Measurements from ENCODE around the gene PADI6.
A peak's percentile ranks its signal among the peaks of the same experiment; 100 is the strongest.

Gene PADI6

GRCh38 chr1:17437580-17438317 lies 65.8 kb downstream of the PADI6 start:
- peak overlapping the region in 1 of 2 experiments; percentile 93 for H3K27ac ChIP-seq (ENCODE audit: insufficient read depth in 1 of 2, low read depth in 1 of 2, low read length in 2 of 2, poor library complexity in 1 of 2, severe bottlenecking in 2 of 2)
- no peaks in the 10 kb centered on the region for H3K27me3 ChIP-seq (replicated peaks in 2 of 5; ENCODE audit: control insufficient read depth in 4 of 5, insufficient read depth in 5 of 5, low read length in 4 of 5)
- ChIA-PET CTCF (no interaction called here), POLR2A (interaction anchor here (0.6 kb wide), 1 partner anchor 1563 kb away, joined by 3 read pairs; no protein-coding TSS in a partner anchor)
- H3K9me3 ChIP-seq (ENCODE audit: control extremely low read depth in 1 of 5, control insufficient read depth in 4 of 5, insufficient read depth in 2 of 5, low read depth in 1 of 5, low read length in 4 of 5): no peaks in the 10 kb centered on the region
- WGBS (ENCODE audit: insufficient coverage): 0% methylated on average over 72 of the region's 115 CpGs
- peak overlapping the region; percentile 77 to 97 (median 87) for H3K4me3 ChIP-seq (ENCODE audit: control insufficient read depth in 1 of 7, extremely low read depth in 1 of 7, insufficient read depth in 4 of 7, low read depth in 2 of 7, low read length in 6 of 7)
- peaks cover 2 to 61% (median 46%) of the 10 kb centered on the region in 4 experiments for H3K4me1 ChIP-seq (ENCODE audit: control extremely low read depth in 1 of 4, control insufficient read depth in 4 of 4, insufficient read depth in 4 of 4, low read length in 3 of 4)
- H3K36me3 ChIP-seq (ENCODE audit: control insufficient read depth in 4 of 4, insufficient read depth in 4 of 4, low read length in 3 of 4): peaks cover 0 to 41% (median 24%) of the 10 kb centered on the region in 4 experiments
- DNase-seq: peak; percentile 36 to 64 (median 61)

DNA sequence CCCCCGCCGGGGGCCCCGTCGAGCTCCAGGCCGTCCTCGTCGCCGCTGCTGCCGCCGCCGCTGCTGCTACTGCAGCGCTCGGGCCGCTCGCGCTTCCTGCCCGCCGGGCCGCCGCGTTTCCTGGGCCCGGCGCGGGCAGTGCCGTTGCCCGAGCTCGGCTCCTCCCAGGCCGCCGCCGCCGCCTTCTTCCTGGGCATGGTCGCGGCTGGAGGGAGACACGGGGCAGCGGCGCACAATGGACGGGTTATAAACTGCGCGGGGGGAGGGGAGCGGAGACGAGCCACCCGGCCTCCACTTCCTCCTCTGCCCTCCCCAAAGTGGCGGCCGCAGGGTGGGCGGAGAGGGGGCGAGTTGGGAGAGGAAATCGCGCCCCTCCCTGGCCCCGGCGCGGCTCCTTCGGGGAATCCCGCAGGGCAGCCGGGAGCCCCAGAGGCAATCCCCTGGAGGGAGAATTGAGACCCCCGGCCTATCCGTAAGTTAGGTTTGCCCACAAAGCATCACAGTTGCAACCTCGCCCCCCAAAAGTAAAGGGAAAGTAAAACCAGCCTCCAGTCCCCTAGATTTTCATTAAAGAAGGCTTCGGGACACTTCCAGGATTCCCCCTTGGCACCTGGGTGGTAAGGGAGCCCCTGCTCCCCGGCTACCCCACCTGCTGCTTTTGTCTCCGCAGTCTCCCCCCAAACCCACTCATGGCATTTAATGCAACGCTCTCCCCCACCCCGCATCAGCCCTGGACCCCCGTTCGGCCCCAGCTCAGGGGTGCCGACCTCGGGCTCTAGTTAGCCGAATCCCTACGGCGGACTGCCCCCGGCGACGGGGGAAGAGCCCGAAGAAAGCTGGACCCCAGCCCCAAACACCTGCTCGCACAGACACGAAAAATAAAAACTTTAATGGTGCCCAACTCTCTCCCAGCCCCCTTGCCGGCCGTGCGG lies 66.6 kb downstream of the PADI6 start:
- 0% methylated on average over 66 of the region's 78 CpGs for WGBS (ENCODE audit: insufficient coverage)
- Histone ChIP-seq H3K27ac (ENCODE audit: insufficient read depth in 1 of 2, low read depth in 1 of 2, low read length in 2 of 2, poor library complexity in 1 of 2, severe bottlenecking in 2 of 2) (peak overlapping the region; percentile 91 to 93), H3K36me3 (ENCODE audit: control insufficient read depth in 4 of 4, insufficient read depth in 4 of 4, low read length in 3 of 4) (peaks cover 0 to 34% (median 19%) of the 10 kb centered on the region in 4 experiments), H3K4me3 (ENCODE audit: control insufficient read depth in 1 of 7, extremely low read depth in 1 of 7, insufficient read depth in 4 of 7, low read depth in 2 of 7, low read length in 6 of 7) (peak overlapping the region; percentile 77 to 97 (median 87)), H3K9me3 (ENCODE audit: control extremely low read depth in 1 of 5, control insufficient read depth in 4 of 5, insufficient read depth in 2 of 5, low read depth in 1 of 5, low read length in 4 of 5) (no peaks in the 10 kb centered on the region), H3K4me1 (ENCODE audit: control extremely low read depth in 1 of 4, control insufficient read depth in 4 of 4, insufficient read depth in 4 of 4, low read length in 3 of 4) (peaks cover 2 to 53% (median 46%) of the 10 kb centered on the region in 4 experiments), H3K27me3 (replicated peaks in 2 of 5; ENCODE audit: control insufficient read depth in 4 of 5, insufficient read depth in 5 of 5, low read length in 4 of 5) (no peaks in the 10 kb centered on the region)
- peak; percentile 60 to 85 (median 84) for DNase-seq
- ChIA-PET CTCF (interaction anchor here (1.5 to 3.4 kb wide), 3 partner anchors 9 to 39 kb away, joined by 3 to 12 read pairs (median 8); no protein-coding TSS in a partner anchor), POLR2A (interaction anchor here (0.6 to 1.0 kb wide), 2 partner anchors 10 to 1564 kb away, joined by 3 read pairs; no protein-coding TSS in a partner anchor)

- DNase-seq: peak; percentile 76 to 89 (median 83)
- ChIA-PET POLR2A (interaction anchor here (1.0 to 1.5 kb wide), 3 partner anchors 8 to 13 kb away, joined by 3 to 6 read pairs (median 3); no protein-coding TSS in a partner anchor), CTCF (interaction anchor here (0.5 to 3.4 kb wide), 5 partner anchors 10 to 55 kb away, joined by 3 to 12 read pairs (median 3); no protein-coding TSS in a partner anchor)
- H3K27ac ChIP-seq (ENCODE audit: insufficient read depth in 1 of 2, low read depth in 1 of 2, low read length in 2 of 2, poor library complexity in 1 of 2, severe bottlenecking in 2 of 2): peak within 1 kb of the TSS; percentile 91 to 93
- H3K9me3 ChIP-seq (ENCODE audit: control extremely low read depth in 1 of 5, control insufficient read depth in 4 of 5, insufficient read depth in 2 of 5, low read depth in 1 of 5, low read length in 4 of 5): no peaks in the 10 kb centered on the region
- peak within 1 kb of the TSS; percentile 77 to 97 (median 87) for H3K4me3 ChIP-seq (ENCODE audit: control insufficient read depth in 1 of 7, extremely low read depth in 1 of 7, insufficient read depth in 4 of 7, low read depth in 2 of 7, low read length in 6 of 7)
- WGBS (ENCODE audit: insufficient coverage): 0% methylated on average over 40 of the region's 75 CpGs
- H3K27me3 ChIP-seq (replicated peaks in 2 of 5; ENCODE audit: control insufficient read depth in 4 of 5, insufficient read depth in 5 of 5, low read length in 4 of 5): no peaks in the 10 kb centered on the region
- peaks cover 2 to 44% (median 43%) of the 10 kb centered on the region in 4 experiments for H3K4me1 ChIP-seq (ENCODE audit: control extremely low read depth in 1 of 4, control insufficient read depth in 4 of 4, insufficient read depth in 4 of 4, low read length in 3 of 4)
- peaks cover 0 to 25% (median 11%) of the 10 kb centered on the region in 4 experiments for H3K36me3 ChIP-seq (ENCODE audit: control insufficient read depth in 4 of 4, insufficient read depth in 4 of 4, low read length in 3 of 4)
Measured at GRCh38 chr1:17439250-17440073, 67.5 kb downstream of the PADI6 start, which contains the start of gene RCC2. Gene RCC2, minus strand, starts transcription at chr1:17439677. Its CDS starts 1,163 bp downstream, at chr1:17438514.

GRCh38 chr1:17440074-17440826 lies 68.3 kb downstream of the PADI6 start:
- CTCF ChIA-PET: interaction anchor here (0.5 to 3.4 kb wide), 6 partner anchors 10 to 54 kb away, joined by 3 to 12 read pairs (median 3); no protein-coding TSS in a partner anchor
- Histone ChIP-seq H3K27me3 (replicated peaks in 2 of 5; ENCODE audit: control insufficient read depth in 4 of 5, insufficient read depth in 5 of 5, low read length in 4 of 5) (no peaks in the 10 kb centered on the region), H3K27ac (ENCODE audit: insufficient read depth in 1 of 2, low read depth in 1 of 2, low read length in 2 of 2, poor library complexity in 1 of 2, severe bottlenecking in 2 of 2) (peak overlapping the region in 1 of 2 experiments; percentile 71), H3K4me3 (ENCODE audit: control insufficient read depth in 1 of 7, extremely low read depth in 1 of 7, insufficient read depth in 4 of 7, low read depth in 2 of 7, low read length in 6 of 7) (peak overlapping the region; percentile 23 to 83 (median 61)), H3K36me3 (ENCODE audit: control insufficient read depth in 4 of 4, insufficient read depth in 4 of 4, low read length in 3 of 4) (peaks cover 0 to 17% (median 5%) of the 10 kb centered on the region in 4 experiments), H3K4me1 (ENCODE audit: control extremely low read depth in 1 of 4, control insufficient read depth in 4 of 4, insufficient read depth in 4 of 4, low read length in 3 of 4) (peaks cover 2 to 42% (median 37%) of the 10 kb centered on the region in 4 experiments), H3K9me3 (ENCODE audit: control extremely low read depth in 1 of 5, control insufficient read depth in 4 of 5, insufficient read depth in 2 of 5, low read depth in 1 of 5, low read length in 4 of 5) (no peaks in the 10 kb centered on the region)
- POLR2A ChIA-PET: interaction anchor here (1.0 to 1.5 kb wide), 3 partner anchors 9 to 14 kb away, joined by 3 to 6 read pairs (median 3); no protein-coding TSS in a partner anchor
- WGBS (ENCODE audit: insufficient coverage): 64% methylated on average over 17 of the region's 18 CpGs
- DNase-seq: no peak

DNA sequence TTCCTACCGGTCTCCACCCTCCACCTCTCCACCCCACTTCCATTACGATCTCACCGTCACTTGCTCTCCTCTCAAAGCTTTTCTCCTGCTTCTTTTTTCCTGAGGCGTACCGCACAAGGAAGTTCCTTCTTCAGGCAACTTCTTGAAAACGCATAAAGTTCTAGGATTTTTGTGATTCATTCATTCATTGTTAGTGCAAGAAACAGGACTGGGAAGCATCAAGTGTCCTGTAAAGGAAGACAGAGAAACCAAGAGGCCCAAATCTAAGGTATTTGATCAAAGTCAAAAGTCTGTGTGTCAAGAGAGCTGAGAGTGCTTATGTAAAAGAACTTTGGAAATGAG lies 68.8 kb downstream of the PADI6 start:
- no peak for DNase-seq
- H3K4me1 ChIP-seq (ENCODE audit: control extremely low read depth in 1 of 4, control insufficient read depth in 4 of 4, insufficient read depth in 4 of 4, low read length in 3 of 4): peaks cover 2 to 38% (median 33%) of the 10 kb centered on the region in 4 experiments
- H3K9me3 ChIP-seq (ENCODE audit: control extremely low read depth in 1 of 5, control insufficient read depth in 4 of 5, insufficient read depth in 2 of 5, low read depth in 1 of 5, low read length in 4 of 5): no peaks in the 10 kb centered on the region
- H3K4me3 ChIP-seq (ENCODE audit: control insufficient read depth in 1 of 7, extremely low read depth in 1 of 7, insufficient read depth in 4 of 7, low read depth in 2 of 7, low read length in 6 of 7): peak overlapping the region in 2 of 7 experiments; percentile 24 to 28
- WGBS (ENCODE audit: insufficient coverage): 49% methylated on average over 6 of the region's 6 CpGs
- POLR2A ChIA-PET: interaction anchor here (1.5 kb wide), 1 partner anchor 9 kb away, joined by 6 read pairs; no protein-coding TSS in a partner anchor
- CTCF ChIA-PET: interaction anchor here (1.1 to 3.4 kb wide), 2 partner anchors 16 to 30 kb away, joined by 3 to 12 read pairs; no protein-coding TSS in a partner anchor
- no peaks in the 10 kb centered on the region for H3K27me3 ChIP-seq (replicated peaks in 2 of 5; ENCODE audit: control insufficient read depth in 4 of 5, insufficient read depth in 5 of 5, low read length in 4 of 5)
- H3K27ac ChIP-seq (ENCODE audit: insufficient read depth in 1 of 2, low read depth in 1 of 2, low read length in 2 of 2, poor library complexity in 1 of 2, severe bottlenecking in 2 of 2): no peak overlapping the region
- peaks cover 0 to 14% (median 2%) of the 10 kb centered on the region in 4 experiments for H3K36me3 ChIP-seq (ENCODE audit: control insufficient read depth in 4 of 4, insufficient read depth in 4 of 4, low read length in 3 of 4)

Data from common myeloid progenitor, CD34-positive (primary cell).